NOMO-1 treated with DMSO at 0.1 percent for 48 hours (cell line): ENCODE results near the gene TMEM181.
"Not testable (repeated sequence)": the region's sequence is repeated elsewhere in the genome, so short reads cannot be mapped to it uniquely, and the experiment has no call there.

Experiments used
- DNase-seq: peaks from one replicate; lab custom pipeline; 2025; ENCODE audit not compliant: unreplicated experiment; lab: John Stamatoyannopoulos, UW

Gene TMEM181

DNA sequence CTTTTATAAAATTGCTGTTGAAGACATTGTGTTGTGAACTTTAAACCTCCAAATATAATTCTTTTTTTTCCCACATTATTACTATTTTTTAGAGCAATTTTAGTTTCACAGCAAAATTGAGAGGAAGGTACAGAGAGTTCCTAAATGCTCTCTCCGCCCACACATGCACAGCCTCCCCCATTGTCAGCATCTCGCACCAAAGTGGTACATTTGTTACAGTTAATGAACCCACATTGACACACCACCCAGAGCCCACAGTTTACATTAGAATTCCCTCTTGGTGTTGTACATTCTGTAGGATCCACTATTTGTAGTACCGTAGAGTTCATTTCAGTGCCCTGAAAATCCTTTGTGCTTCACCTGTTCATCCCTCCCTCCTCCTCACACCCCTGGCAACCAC, 33.8 kb downstream of the TMEM181 start:
- no peak for DNase-seq

DNA sequence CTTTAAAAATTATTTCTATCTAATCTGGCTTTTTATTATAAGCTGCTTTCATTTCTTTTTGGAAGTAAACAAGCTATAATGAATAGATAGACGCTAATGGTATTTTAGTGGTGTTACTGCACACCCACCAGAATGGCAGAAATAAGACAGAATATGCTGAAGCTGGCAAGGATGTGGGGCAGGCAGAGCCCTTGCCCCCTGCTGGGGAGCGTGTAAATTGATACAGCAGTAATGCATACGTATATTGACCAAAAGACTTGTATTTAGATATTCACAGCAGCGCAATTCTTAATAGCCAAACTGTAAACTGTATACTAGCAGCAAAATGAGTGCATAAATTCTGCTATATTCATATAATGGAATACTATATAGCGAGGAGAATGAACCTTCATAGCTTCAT, 35.3 kb downstream of the TMEM181 start:
- DNase-seq, result no peak

- DNase-seq, result no peak
Observed at GRCh38 chr6:158596861-158597260, 37.0 kb downstream of the TMEM181 start.

DNA sequence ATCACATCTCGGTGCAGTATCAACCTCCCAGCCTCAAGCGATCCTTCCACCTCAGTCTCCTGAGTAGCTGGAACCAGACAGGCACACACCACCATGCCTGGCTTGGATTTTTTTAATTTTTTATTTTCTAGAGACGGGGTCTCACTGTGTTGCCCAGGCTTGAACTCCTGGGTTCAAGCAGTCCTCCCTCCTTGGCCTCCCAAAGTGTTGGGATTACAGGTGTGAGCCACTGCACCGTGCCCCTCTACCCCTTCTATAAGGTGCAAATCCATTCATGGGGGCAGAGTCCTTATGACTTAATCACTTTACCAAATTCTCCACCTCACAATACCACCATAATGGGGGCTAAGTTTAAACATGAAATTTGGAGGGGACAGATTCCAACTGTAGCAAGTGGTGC, 37.7 kb downstream of the TMEM181 start:
- DNase-seq, result no peak

DNA sequence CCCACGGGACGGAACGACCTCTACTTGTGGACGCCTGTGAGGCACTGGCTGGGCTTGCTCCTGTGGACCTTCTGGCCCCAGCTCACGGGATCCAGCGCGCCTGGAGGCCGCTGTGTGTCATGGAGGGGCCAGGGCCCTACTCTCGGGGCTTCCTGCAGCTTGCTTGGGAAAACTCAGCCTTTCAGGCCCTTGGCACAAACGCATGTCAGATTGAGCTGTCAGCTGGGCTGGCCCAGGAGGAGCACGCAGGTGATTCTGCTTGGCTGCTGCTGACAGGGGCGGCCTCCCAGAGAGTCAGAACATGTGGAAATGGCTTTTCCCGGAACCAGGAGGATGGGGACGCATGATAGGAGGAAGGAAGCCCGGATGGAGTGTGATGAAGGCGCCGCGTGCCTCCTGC, 39.7 kb downstream of the TMEM181 start:
- DNase-seq, result no peak

DNA sequence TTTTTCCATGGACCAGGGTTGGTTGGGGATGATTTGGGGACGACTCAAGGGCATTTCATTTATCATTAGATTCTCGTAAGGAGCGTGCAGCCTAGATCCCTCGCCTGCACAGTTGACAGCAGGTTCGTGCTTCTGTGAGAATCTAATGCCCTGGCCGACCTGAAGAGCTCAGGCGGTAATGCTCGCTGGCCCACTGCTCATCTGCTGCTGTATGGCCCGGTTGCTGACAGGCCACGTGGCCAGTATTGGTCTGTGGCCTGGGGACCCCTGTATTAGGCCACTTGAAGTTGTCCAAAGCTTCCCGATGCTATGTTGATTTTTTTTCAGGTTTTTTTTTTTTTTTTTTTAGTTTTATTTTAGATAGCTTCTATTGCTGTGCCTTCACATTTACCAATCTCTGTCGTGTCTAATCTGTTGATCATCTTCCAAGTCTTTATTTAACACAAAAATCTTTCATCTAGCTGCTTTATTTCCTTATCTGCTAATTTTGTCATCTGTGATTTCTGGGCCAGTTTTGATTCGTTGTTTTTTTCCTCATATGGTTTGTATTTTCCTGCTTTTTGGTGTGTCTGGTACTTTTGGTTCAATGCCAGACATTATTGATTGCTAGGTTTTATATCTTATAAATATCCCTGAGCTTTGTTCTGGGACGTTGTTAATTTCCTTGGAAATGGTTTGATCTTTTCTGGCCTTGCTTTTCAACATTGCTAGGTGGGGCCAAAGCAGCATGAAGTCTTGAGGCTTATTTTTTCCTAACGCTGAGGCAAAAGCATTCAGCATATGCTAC, 43.6 kb downstream of the TMEM181 start:
- DNase-seq, result no peak

DNA sequence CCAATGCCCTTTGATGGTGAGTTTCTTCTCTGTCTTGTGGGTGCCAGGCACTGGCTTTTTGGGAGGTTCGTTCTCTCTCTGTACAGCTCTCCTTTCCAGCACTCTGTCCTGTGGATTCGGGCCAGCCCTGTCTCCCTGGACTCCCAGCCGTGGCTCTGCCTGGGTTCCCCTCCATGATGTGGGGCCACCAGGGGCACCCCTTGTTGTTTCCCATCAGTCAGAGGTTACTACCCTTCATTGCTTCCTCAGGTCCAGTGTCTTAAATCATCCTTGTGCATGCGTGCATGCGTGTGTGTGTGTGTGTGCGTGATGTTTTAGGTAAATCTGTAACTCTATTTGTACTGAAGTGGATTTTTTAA, 44.1 kb downstream of the TMEM181 start:
- DNase-seq, result no peak

DNA sequence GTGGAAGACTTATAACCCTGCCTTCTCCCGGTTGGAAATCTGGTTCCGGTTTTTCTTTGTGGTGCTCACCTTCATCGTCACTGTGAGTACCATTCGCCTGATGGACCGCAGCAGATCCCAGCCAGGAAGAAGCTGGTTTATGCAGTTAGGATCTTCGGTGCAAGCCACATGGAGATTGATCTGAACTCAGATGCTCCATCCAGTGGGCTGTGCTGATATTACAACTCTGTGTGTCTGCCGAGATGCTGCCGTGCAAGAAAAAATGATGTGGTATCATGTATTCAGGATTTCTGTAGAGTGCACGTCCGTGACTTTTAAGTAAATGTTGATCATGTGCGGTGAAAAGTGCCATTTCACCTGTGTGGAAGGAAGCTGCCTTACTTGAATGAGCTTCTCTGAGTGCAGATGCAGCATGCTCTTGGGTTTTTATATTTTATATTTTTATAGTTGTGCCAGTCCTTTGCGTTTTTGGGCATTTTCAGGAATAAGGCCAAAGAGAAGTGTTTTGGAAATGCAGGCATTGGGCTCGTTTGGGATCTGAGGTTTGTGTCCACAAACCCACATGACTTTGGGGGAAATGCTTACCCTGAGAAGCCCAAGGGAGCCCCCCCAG, 45.5 kb downstream of the TMEM181 start:
- DNase-seq, result peak; percentile 15

GRCh38 chr6:158606011-158606410, 46.1 kb downstream of the TMEM181 start:
- DNase-seq, result not testable (repeated sequence)

GRCh38 chr6:158606935-158607334, 47.0 kb downstream of the TMEM181 start:
- no peak for DNase-seq

GRCh38 chr6:158607411-158608170, 47.7 kb downstream of the TMEM181 start:
- no peak for DNase-seq

GRCh38 chr6:158608221-158608620, 48.3 kb downstream of the TMEM181 start:
- no peak for DNase-seq

DNA sequence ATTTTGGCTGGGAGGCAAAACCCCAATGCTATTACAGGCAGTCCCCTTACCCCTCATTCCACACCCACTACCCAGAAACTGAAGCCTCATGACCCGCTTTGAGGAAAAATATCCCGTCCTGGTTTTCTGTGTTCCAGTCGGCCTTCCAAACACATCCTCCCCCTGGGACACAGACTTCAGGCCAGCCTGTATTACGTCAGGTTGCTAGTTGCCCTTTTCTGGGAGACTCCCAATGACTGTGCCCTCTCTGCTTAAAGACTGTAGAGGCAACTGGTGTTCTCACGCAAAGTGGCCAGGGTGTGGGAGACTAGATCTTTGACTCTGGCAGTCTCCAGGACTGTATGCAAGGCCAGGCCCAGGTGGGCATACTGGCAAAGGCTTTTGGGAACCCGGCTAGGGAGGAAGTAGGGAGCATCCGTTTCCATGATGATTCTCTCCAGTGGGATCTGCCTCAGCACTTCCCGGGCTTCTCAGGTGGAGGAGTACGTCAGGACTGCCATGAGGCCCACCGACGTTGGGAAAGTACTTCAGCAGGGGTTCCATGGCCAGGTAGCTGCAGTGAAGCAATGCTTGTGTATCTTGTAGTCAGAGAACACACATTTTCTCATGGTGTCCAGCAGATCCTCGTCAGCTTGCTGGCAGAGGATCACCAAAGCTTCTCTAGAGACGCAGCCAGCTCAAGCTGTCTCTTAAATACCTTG, 49.7 kb downstream of the TMEM181 start:
- DNase-seq, result no peak

DNA sequence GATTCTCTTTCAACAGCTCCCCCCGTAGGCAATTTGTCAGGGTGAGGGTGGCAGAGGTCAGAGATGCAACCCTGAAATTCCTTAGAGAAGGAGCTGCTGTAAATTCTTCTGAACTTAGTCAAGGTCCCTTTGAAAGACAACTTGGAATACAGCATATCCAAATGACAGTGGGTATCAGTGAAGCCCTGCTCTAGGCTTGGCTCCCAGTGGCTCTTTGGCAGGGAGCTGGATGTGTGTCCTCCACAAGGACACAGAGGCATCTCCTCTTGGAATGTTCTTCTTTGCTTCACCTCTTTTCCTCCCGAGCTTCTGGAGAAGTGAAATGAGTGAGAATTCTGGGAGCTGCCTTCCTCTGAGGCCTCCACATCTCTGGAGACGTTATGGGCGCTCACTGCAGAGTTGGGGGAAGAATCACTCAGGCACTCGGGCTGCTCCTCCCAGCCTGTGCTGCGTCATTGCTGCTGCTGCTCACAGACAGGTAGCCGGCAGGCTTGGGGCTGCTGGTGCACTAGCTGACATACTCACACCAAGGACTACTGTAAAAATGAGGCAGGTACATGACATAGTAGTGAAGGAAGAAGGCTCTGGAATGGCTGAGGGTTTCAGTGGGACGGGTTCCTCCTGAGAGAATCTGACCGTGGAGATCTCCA, 50.6 kb downstream of the TMEM181 start:
- DNase-seq, result no peak

GRCh38 chr6:158611039-158611438, 51.1 kb downstream of the TMEM181 start:
- no peak for DNase-seq

DNA sequence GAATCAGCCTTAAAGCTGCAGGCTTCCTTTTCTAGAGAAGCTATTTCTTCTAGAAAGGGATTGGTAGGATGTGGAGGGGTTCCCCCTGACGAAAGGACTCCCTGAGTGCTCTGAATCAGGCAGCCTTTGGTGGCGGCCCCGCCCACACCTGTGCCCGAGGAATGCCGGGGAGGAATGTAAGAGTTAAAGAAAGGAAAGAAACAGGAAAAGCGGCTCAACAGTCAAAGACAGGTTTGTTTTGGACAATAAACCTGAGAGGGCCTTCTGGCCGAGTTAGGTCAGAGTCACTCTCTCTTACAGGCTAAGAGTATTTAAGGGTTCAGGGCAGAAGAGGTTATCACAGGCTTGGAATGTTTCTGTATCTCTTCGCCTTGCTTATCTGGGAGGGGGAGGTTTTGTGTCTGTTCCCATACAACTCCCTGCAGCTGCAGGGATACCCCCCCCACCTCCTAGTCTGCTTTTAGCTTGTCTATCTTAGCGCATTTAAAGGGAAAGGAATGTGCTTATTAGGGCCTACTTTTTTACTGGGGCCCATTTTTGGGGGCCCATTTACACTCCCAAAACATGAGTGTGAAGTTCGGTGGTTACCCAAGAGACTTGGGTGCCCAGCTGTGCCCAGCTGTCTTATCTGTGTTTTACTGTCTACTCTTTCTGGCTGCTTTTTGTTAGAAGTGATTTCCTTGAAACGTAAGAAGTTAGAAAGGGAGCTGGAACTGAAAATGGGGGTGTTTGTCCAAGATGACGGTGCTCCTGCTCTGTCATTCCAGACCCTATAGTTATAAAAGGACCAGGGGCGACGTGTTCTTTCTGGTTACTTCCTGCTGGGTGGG, 51.9 kb downstream of the TMEM181 start:
- DNase-seq, result no peak

DNA sequence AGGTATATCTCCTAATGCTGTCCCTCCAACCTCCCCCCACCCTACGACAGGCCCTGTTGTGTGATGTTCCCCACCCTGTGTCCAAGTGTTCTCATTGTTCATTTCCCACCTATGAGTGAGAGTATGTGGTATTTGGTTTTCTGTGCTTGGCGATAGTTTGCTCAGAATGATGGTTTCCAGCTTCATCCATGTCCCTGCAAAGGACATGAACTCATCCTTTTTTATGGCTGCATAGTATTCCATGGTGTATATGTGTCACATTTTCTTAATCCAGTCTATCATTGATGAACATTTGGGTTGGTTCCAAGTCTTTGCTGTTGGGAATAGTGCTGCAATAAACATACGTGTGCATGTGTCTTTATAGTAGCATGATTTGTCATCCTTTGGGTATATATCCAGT, 54.7 kb downstream of the TMEM181 start:
- DNase-seq, result not testable (repeated sequence)

- not testable (repeated sequence) for DNase-seq
Observed at GRCh38 chr6:158618289-158618688, 58.4 kb downstream of the TMEM181 start.

DNA sequence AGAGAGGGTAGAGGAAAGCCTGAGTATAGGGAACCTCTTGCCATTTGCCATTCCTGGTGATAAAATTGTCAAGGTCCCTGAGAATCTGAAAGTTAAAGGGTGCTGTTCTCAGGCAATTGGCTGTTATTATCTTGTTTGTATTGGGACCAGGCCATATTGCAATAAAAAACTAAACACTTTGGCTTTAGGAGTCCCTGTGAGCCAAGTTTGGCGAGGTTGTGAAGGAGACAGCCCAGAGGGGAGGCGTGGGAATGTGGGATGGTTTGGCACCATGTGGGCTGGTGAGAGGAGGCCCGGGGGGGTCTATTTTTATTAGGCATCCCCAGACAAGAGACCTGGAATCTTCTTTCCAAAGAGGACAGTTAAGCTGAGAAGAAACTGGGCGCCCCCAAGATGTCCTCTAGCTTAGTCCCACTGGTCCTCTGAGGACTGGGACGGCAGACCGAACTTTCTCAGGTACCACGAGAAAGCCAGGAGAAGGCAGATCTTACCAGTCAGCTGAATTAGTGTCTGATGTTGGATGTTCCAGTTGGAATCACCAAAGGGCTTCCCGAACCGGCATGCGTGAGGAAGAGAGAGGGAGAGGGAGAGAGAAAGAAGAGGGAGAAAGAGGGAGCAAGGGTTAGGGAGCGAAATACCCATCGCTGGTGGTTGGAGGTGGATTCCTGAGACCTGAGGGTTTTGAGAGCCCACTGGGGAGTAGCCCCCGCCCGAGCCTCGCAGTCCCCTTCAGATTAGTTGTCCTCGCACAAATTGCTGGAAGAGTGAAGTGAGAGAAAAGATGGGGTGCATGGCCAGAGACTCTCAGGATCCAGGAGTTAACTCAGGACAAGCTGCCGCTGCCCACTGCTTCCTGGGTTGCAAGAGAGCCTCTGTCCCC, 60.3 kb downstream of the TMEM181 start:
- DNase-seq, result no peak
